Glutamatergic neuron (in vitro differentiated cells): Measurements from ENCODE around the gene WBP2. TPM values are rescaled to one million over a fixed set of nuclear protein-coding genes. Genes with fewer than 3 reads are reported as not detected.

ENCODE experiments used
- DNase-seq: peaks from one replicate; pipeline ENCODE4 v3.0.0; 2022
- H3K27ac Mint-ChIP-seq: one replicate; pipeline ENCODE4 v1.8.0; 2020; ENCODE audit warnings: mild to moderate bottlenecking, mixed read lengths, inconsistent platforms; ENCODE audit not compliant: unreplicated experiment
- H3K27me3 Mint-ChIP-seq: one replicate; pipeline ENCODE4 v1.8.0; 2020; ENCODE audit warnings: mild to moderate bottlenecking, moderate library complexity, mixed read lengths, inconsistent platforms; ENCODE audit not compliant: unreplicated experiment
- H3K36me3 Mint-ChIP-seq: one replicate; pipeline ENCODE4 v1.8.0; 2020; ENCODE audit warnings: mild to moderate bottlenecking, mixed read lengths, inconsistent platforms; ENCODE audit not compliant: unreplicated experiment
- H3K4me1 Mint-ChIP-seq: one replicate; pipeline ENCODE4 v1.8.0; 2020; ENCODE audit warnings: mild to moderate bottlenecking, low read depth, mixed read lengths, inconsistent platforms; ENCODE audit not compliant: unreplicated experiment
- H3K4me3 Mint-ChIP-seq: one replicate; pipeline ENCODE4 v1.8.0; 2020; ENCODE audit warnings: mild to moderate bottlenecking, mixed read lengths, inconsistent platforms; ENCODE audit not compliant: unreplicated experiment
- H3K9me3 Mint-ChIP-seq: one replicate; pipeline ENCODE4 v1.8.0; 2020; ENCODE audit warnings: mild to moderate bottlenecking, moderate library complexity, mixed read lengths, inconsistent platforms; ENCODE audit not compliant: unreplicated experiment
- long read RNA-seq: library from polyadenylated mRNA; unstranded; transcript quantifications from one replicate; pipeline ENCODE4 v2.0.0, GENCODE V29; 2020; ENCODE audit not compliant: unreplicated experiment
- total RNA-seq: library from RNA; stranded (reverse); fragmentation: NEBNext Ultra II Directional; extraction: Animal tissue kit (Norgen Biotek cat#: 25700); gene quantifications from one replicate; pipeline ENCODE4 v1.2.1, GENCODE V29; 2021; ENCODE audit not compliant: unreplicated experiment
- TF ChIP-seq, protein P1 (sequence below): fragments of 200-600 bp; sonication (generic); IDR thresholded peaks from one replicate; pipeline ENCODE4 v1.5.0; 2021; ENCODE audit not compliant: partially characterized antibody, unreplicated experiment

The WBP2 gene
- 111 TPM for total RNA-seq
- long read RNA-seq, transcript WBP2-201 (8 exons, 1,944 nt): major isoform, 53 of 70 reads
- long read RNA-seq, partial matches to known transcripts: 1 of 70 reads
- long read RNA-seq, other reads (novel, unspliced or antisense): 12 of 70 reads

DNA sequence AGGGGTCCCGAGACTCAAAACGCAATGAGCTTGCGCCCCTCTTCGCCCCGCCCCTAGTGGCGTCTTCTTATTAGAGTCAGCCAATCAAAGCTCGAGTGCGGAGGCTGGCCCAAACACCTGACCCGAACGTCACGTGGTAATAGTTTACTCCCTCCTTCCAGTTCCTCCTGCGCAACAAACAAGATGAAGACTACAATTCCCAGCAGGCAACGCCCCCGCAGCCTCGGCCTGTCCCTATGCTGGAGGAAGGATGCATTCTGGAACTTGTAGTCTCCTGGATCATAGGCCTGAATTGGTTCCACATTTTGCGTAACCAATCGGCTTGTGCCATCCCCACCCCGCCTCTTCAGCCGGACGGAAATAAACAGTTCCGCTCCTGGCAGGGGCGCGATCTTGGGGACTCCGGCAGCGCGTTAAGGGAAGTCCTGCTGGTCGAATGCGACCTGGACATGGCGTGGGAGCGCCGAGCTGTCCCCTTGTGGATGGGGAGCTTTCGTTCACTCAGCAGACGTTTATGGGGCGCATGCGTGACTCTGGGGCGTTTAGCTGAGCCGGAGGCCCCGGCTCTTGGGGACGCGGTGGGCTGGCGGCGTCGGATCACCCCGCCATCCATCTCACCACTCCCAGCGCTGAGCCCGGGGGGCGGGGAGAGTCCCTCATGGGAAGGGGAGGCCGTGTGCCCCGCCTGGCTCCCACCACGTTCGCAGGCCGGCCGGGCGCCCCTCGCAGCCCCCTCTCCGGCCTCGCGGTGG lies at the start of gene WBP2:
TSS of gene WBP2 (minus strand) at position 26 of the 752 bp plus-strand sequence. CDS start 38 bp downstream, outside the sequence.
- peak; percentile 96 for DNase-seq
- TF ChIP-seq, protein P1, sequence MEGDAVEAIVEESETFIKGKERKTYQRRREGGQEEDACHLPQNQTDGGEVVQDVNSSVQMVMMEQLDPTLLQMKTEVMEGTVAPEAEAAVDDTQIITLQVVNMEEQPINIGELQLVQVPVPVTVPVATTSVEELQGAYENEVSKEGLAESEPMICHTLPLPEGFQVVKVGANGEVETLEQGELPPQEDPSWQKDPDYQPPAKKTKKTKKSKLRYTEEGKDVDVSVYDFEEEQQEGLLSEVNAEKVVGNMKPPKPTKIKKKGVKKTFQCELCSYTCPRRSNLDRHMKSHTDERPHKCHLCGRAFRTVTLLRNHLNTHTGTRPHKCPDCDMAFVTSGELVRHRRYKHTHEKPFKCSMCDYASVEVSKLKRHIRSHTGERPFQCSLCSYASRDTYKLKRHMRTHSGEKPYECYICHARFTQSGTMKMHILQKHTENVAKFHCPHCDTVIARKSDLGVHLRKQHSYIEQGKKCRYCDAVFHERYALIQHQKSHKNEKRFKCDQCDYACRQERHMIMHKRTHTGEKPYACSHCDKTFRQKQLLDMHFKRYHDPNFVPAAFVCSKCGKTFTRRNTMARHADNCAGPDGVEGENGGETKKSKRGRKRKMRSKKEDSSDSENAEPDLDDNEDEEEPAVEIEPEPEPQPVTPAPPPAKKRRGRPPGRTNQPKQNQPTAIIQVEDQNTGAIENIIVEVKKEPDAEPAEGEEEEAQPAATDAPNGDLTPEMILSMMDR: no peak
- H3K4me3 Mint-ChIP-seq: peak within 1 kb of the TSS; percentile 91
- H3K9me3 Mint-ChIP-seq: peaks cover 4% of the 10 kb centered on the region
- peaks cover 9% of the 10 kb centered on the region for H3K4me1 Mint-ChIP-seq
- peak within 1 kb of the TSS; percentile 90 for H3K27ac Mint-ChIP-seq
- H3K36me3 Mint-ChIP-seq: no peaks in the 10 kb centered on the region
- no peaks in the 10 kb centered on the region for H3K27me3 Mint-ChIP-seq

DNA sequence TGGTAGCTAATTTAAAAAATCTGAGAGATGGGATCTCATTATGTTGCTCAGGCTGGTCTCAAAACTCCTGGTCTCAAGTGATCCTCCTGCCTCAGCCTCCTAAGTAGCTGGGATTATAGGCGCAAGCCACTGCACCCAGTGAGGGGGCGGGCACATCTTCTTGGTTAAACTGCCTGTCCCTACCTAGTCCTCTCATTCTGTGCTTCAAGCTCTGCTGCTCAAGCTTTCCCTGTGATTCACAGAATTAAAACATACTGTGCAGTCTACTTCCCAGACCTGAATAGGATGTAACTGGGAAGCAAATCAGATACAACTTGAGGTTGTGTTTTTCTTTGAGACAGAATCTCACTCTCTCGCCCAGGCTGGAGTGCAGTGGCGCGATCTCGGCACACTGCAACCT lies 47.3 kb upstream of the WBP2 start:
- Mint-ChIP-seq H3K9me3 (peaks cover 4% of the 10 kb centered on the region), H3K36me3 (no peaks in the 10 kb centered on the region), H3K27me3 (peaks cover 4% of the 10 kb centered on the region), H3K4me3 (no peak overlapping the region), H3K4me1 (peaks cover 5% of the 10 kb centered on the region), H3K27ac (no peak overlapping the region)
- TF ChIP-seq, protein P1: no peak
- DNase-seq: no peak

DNA sequence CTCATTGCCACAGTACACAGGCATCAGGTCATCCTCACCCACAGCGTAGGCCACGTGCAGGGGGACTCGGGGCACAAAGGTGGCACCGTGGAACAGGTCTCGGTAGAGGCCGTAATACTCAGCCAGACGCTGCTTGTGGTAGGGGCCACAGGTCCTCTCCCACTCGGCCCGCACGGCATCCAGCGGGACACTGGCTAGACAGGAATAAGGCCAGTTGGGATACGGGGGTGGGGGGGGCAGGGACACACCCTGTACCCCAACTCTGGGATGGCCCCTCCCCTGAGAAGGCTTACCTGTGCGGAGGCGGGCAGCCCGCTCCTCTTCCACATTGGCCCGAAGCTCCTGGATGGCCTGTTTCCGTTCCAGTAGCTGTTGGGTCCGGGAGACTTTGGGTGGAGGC lies 46.6 kb upstream of the WBP2 start:
- H3K27ac Mint-ChIP-seq: no peak overlapping the region
- peaks cover 6% of the 10 kb centered on the region for H3K27me3 Mint-ChIP-seq
- TF ChIP-seq, protein P1: no peak
- H3K9me3 Mint-ChIP-seq: peaks cover 4% of the 10 kb centered on the region
- H3K36me3 Mint-ChIP-seq: no peaks in the 10 kb centered on the region
- peaks cover 8% of the 10 kb centered on the region for H3K4me1 Mint-ChIP-seq
- H3K4me3 Mint-ChIP-seq: no peak overlapping the region
- no peak for DNase-seq

DNA sequence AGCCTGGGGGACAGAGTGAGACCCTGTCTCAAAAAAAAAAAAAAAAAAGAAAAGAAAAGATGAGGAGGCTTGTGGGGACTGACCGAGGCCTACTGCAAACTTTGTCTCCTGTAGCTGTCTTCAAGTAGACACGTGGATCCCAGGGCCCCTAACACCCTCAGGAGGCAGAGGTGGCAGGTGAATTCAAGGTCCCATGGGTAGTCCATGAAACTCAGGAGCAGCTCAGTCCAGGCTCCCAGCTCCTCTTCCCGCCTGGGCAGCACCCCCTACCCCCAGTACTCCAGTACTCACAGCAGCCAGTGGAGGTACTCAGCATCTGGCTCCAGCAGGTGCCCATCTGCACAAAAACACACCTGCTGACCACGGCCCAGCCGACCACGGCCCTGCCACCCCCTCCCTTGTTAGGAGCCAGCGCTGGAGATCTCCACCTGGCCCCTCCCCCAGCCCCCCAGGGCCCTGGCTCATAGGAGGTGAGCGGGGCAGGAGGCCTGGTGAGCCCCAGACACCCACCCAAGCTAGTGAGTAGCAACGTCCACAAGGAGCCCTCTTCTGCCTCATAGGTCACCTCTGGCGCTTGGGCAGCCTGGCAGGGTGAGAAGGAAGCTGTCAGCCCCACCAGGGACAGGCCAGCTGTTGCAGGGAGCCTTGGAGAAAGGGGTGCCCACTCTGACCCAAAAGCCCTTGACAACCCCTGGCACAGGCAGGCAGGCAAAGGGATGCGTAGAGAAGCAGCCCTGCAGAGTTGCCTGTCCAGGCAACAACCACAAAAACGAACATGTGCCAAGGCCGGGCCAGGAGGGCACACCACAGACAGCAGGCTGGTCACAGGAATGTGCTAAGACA lies 45.8 kb upstream of the WBP2 start:
- peaks cover 4% of the 10 kb centered on the region for H3K9me3 Mint-ChIP-seq
- TF ChIP-seq, protein P1: no peak
- H3K36me3 Mint-ChIP-seq: no peaks in the 10 kb centered on the region
- no peak for DNase-seq
- H3K27ac Mint-ChIP-seq: no peak overlapping the region
- peaks cover 6% of the 10 kb centered on the region for H3K27me3 Mint-ChIP-seq
- H3K4me1 Mint-ChIP-seq: peaks cover 8% of the 10 kb centered on the region
- no peak overlapping the region for H3K4me3 Mint-ChIP-seq
